Measurements from ENCODE around the gene ABCG1. TPM values are rescaled to one million over a fixed set of nuclear protein-coding genes. Genes with fewer than 3 reads are reported as not detected.

ABCG1 gene
- total RNA-seq, 4 donors from 2014 or later: 32.0 to 54.0 (median 35.2) TPM

GRCh38 chr21:42293649-42294272 lies 74.8 kb downstream of the ABCG1 start:
- TF ChIP-seq EP300 (IDR thresholded peaks at IDR 0.05) (no peak), POLR2AphosphoS5 (IDR thresholded peaks at IDR 0.05) (no peak), POLR2A (IDR thresholded peaks at IDR 0.05) (no peak), CTCF (IDR thresholded peaks at IDR 0.05) (no peak)
- Histone ChIP-seq H3K36me3 (peaks cover 61% of the 10 kb centered on the region), H3K27me3 (no peaks in the 10 kb centered on the region), H3K9me3 (no peaks in the 10 kb centered on the region), H3K4me1 (no peaks in the 10 kb centered on the region), H3K27ac (no peak overlapping the region), H3K4me3 (no peak overlapping the region)
- DNase-seq (ENCODE audit: low spot score in 2 of 2): no peak
- WGBS: 92% methylated on average over 17 of the region's 17 CpGs

GRCh38 chr21:42294273-42294880 lies 75.4 kb downstream of the ABCG1 start:
- H3K36me3 ChIP-seq: peaks cover 55% of the 10 kb centered on the region
- no peak overlapping the region for H3K4me3 ChIP-seq
- no peak for TF ChIP-seq EP300 (IDR thresholded peaks at IDR 0.05)
- no peak for TF ChIP-seq POLR2A (IDR thresholded peaks at IDR 0.05)
- TF ChIP-seq POLR2AphosphoS5 (IDR thresholded peaks at IDR 0.05): no peak
- no peak for TF ChIP-seq CTCF (IDR thresholded peaks at IDR 0.05)
- no peak for DNase-seq (ENCODE audit: low spot score in 2 of 2)
- no peaks in the 10 kb centered on the region for H3K9me3 ChIP-seq
- WGBS: 95% methylated on average over 18 of the region's 22 CpGs
- no peaks in the 10 kb centered on the region for H3K27me3 ChIP-seq
- no peak overlapping the region for H3K27ac ChIP-seq
- no peaks in the 10 kb centered on the region for H3K4me1 ChIP-seq

- peaks cover 49% of the 10 kb centered on the region for H3K36me3 ChIP-seq
- no peak overlapping the region for H3K4me3 ChIP-seq
- no peak overlapping the region for H3K27ac ChIP-seq
- DNase-seq (ENCODE audit: low spot score in 2 of 2): no peak
- H3K9me3 ChIP-seq: no peaks in the 10 kb centered on the region
- H3K27me3 ChIP-seq: no peaks in the 10 kb centered on the region
- 73% methylated on average over 15 of the region's 15 CpGs for WGBS
- TF ChIP-seq POLR2A (IDR thresholded peaks at IDR 0.05): no peak
- TF ChIP-seq EP300 (IDR thresholded peaks at IDR 0.05): no peak
- TF ChIP-seq POLR2AphosphoS5 (IDR thresholded peaks at IDR 0.05): no peak
- no peak for TF ChIP-seq CTCF (IDR thresholded peaks at IDR 0.05)
- H3K4me1 ChIP-seq: no peaks in the 10 kb centered on the region
These were observed 76.9 kb downstream of the ABCG1 start for GRCh38 chr21:42295845-42296244.

GRCh38 chr21:42296501-42296900 lies 77.6 kb downstream of the ABCG1 start:
- Histone ChIP-seq H3K4me3 (no peak overlapping the region), H3K27me3 (no peaks in the 10 kb centered on the region), H3K4me1 (no peaks in the 10 kb centered on the region), H3K9me3 (no peaks in the 10 kb centered on the region), H3K36me3 (peaks cover 42% of the 10 kb centered on the region), H3K27ac (no peak overlapping the region)
- DNase-seq (ENCODE audit: low spot score in 2 of 2): no peak
- WGBS: 59% methylated on average over 7 of the region's 7 CpGs
- no peak for TF ChIP-seq POLR2A (IDR thresholded peaks at IDR 0.05)
- no peak for TF ChIP-seq CTCF (IDR thresholded peaks at IDR 0.05)
- no peak for TF ChIP-seq POLR2AphosphoS5 (IDR thresholded peaks at IDR 0.05)
- no peak for TF ChIP-seq EP300 (IDR thresholded peaks at IDR 0.05)

GRCh38 chr21:42297377-42297776 lies 78.4 kb downstream of the ABCG1 start:
- DNase-seq (ENCODE audit: low spot score in 2 of 2): no peak
- H3K36me3 ChIP-seq: peaks cover 34% of the 10 kb centered on the region
- TF ChIP-seq CTCF (IDR thresholded peaks at IDR 0.05) (no peak), POLR2A (IDR thresholded peaks at IDR 0.05) (no peak)
- no peak overlapping the region for H3K27ac ChIP-seq
- 84% methylated on average over 9 of the region's 9 CpGs for WGBS
- H3K4me3 ChIP-seq: no peak overlapping the region
- no peaks in the 10 kb centered on the region for H3K4me1 ChIP-seq
- H3K9me3 ChIP-seq: no peaks in the 10 kb centered on the region
- no peaks in the 10 kb centered on the region for H3K27me3 ChIP-seq

Measured in suprapubic skin (tissue), 4 donors.